ENCODE data around the gene ZNF618. TPM values are rescaled to one million over a fixed set of nuclear protein-coding genes. Genes with fewer than 3 reads are reported as not detected.
A peak's percentile ranks its signal among the peaks of the same experiment; 100 is the strongest.

The ZNF618 gene, protein sequence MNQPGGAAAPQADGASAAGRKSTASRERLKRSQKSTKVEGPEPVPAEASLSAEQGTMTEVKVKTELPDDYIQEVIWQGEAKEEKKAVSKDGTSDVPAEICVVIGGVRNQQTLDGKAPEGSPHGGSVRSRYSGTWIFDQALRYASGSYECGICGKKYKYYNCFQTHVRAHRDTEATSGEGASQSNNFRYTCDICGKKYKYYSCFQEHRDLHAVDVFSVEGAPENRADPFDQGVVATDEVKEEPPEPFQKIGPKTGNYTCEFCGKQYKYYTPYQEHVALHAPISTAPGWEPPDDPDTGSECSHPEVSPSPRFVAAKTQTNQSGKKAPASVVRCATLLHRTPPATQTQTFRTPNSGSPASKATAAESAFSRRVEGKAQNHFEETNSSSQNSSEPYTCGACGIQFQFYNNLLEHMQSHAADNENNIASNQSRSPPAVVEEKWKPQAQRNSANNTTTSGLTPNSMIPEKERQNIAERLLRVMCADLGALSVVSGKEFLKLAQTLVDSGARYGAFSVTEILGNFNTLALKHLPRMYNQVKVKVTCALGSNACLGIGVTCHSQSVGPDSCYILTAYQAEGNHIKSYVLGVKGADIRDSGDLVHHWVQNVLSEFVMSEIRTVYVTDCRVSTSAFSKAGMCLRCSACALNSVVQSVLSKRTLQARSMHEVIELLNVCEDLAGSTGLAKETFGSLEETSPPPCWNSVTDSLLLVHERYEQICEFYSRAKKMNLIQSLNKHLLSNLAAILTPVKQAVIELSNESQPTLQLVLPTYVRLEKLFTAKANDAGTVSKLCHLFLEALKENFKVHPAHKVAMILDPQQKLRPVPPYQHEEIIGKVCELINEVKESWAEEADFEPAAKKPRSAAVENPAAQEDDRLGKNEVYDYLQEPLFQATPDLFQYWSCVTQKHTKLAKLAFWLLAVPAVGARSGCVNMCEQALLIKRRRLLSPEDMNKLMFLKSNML
- 0.25 TPM in 2 replicates for total RNA-seq

DNA sequence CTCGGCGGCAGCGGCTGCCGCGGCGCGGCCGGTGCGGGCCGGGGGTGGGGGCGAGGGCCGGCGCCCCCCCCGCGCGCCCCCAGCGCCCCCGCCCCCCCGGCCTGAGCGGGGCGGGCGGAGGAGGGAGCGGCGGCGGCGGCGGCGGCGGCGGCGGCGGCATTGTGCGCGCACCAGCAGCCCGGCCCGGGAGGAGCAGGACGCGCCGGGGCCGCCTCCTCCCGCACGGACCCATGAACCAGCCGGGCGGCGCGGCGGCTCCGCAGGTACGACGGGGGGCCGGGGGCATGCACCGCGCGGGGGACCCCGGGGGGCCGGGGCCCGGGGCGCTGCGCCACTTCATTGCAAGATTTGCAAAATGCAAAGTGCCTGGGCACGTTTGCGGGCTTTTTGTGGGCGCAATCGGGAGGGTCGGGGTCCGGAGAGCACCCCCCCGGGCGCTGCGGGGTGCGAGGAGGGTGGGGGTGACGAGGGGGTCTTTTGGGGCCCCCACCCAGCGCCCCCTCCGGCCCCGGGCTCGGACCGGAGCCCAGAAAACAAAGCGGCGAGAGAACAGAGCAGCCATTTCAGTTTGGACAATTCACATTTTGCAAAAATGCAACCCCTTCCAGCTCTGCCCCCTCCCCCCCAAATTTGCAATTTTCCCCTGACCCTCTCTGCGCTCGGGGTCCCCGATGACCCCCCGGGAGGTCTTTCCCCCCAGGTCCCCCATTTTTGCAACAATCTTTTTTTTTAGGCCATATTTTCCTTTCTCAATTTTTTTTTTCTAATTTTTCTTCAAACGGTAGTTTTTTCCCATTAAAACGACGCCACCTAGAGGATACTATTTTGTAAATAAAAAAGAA, at the start of gene ZNF618:
Gene ZNF618, plus strand, starts transcription at position 159 of the 842 bp plus-strand sequence. Its CDS starts 72 bp downstream, at position 231.
- intact Hi-C loops (cut with micrococcal nuclease), result loop anchor here (2.0 kb wide), 1 partner anchor 70 kb away; no protein-coding TSS in a partner anchor
- H3K27me3 Mint-ChIP-seq (ENCODE audit: low read depth), result peaks cover 31% of the 10 kb centered on the region
- H3K4me1 Mint-ChIP-seq (ENCODE audit: low read depth), result peaks cover 4% of the 10 kb centered on the region
- peak within 1 kb of the TSS; percentile 56 for H3K27ac Mint-ChIP-seq
- DNase-seq (ENCODE audit: low spot score), result no peak
- peak within 1 kb of the TSS; percentile 90 for H3K4me3 Mint-ChIP-seq (ENCODE audit: low read depth)
- no peaks in the 10 kb centered on the region for H3K9me3 Mint-ChIP-seq
- peaks cover 3% of the 10 kb centered on the region for H3K36me3 Mint-ChIP-seq (ENCODE audit: low read depth)

DNA sequence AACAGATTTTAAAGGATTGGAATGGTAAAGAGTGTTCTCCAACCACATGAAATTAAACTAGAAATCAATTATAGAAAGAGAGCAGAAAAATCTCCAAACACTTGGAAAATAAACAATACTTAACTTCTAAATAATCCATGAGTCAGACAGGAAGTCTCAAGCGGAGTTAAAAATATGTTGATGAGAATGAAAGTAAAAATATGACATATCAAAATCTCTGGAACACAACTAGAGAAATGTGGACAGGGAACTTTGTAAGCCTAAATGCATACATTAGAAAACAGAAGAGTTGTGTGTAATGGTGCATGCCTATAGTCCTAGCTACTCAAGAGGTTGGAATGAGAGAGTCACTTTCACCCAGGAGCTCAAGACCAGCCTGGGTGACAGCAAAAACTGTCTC, 47.9 kb upstream of the ZNF618 start:
- Mint-ChIP-seq H3K36me3 (ENCODE audit: low read depth) (no peaks in the 10 kb centered on the region), H3K4me3 (ENCODE audit: low read depth) (no peak overlapping the region), H3K4me1 (ENCODE audit: low read depth) (peaks cover 6% of the 10 kb centered on the region), H3K27ac (no peak overlapping the region), H3K27me3 (ENCODE audit: low read depth) (peaks cover 4% of the 10 kb centered on the region), H3K9me3 (peaks cover 6% of the 10 kb centered on the region)
- intact Hi-C loops (cut with micrococcal nuclease), result no loop called here
- DNase-seq (ENCODE audit: low spot score), result no peak

DNA sequence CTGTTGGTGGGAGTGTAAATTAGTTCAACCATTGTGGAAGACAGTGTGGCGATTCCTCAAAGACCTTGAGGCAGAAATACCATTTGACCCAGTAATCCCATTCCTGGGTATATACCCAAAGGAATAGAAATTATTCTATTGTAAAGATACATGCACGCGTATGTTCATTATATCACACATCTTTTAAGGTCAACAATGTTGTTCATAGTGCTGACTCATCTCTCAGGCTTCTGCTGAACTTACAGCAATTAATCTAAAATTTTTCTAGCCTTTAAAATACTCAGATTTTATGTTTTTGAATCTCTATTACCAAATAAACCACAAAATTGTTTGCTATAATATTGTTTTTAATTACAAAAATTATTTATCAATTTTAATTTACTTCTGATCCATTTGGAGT, 38.8 kb upstream of the ZNF618 start:
- H3K27ac Mint-ChIP-seq, result no peak overlapping the region
- no peak for DNase-seq (ENCODE audit: low spot score)
- H3K36me3 Mint-ChIP-seq (ENCODE audit: low read depth), result no peaks in the 10 kb centered on the region
- no peaks in the 10 kb centered on the region for H3K4me1 Mint-ChIP-seq (ENCODE audit: low read depth)
- H3K9me3 Mint-ChIP-seq, result no peaks in the 10 kb centered on the region
- H3K4me3 Mint-ChIP-seq (ENCODE audit: low read depth), result no peak overlapping the region
- intact Hi-C loops (cut with micrococcal nuclease), result no loop called here
- peaks cover 4% of the 10 kb centered on the region for H3K27me3 Mint-ChIP-seq (ENCODE audit: low read depth)

DNA sequence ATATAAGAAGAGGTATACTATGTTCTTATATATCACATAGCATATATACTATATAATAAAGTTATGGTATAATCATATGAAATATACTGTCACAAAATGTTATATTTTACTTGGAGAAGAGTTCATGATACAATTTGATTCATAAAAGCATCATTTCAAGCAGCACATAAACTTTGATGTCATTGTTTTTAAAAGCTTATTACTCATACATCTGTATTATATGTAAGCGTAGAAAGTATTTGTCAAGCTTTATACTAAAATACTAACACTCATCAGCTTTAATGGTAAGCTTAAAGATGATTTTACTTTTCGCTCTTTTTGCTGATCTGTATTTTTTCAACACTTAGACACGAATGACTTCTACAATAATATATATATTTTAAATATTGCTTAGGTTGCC, 34.0 kb upstream of the ZNF618 start:
- intact Hi-C loops (cut with micrococcal nuclease), result no loop called here
- no peak for DNase-seq (ENCODE audit: low spot score)
- peaks cover 4% of the 10 kb centered on the region for H3K9me3 Mint-ChIP-seq
- no peaks in the 10 kb centered on the region for H3K4me1 Mint-ChIP-seq (ENCODE audit: low read depth)
- H3K27me3 Mint-ChIP-seq (ENCODE audit: low read depth), result no peaks in the 10 kb centered on the region
- H3K36me3 Mint-ChIP-seq (ENCODE audit: low read depth), result no peaks in the 10 kb centered on the region
- no peak overlapping the region for H3K27ac Mint-ChIP-seq
- no peak overlapping the region for H3K4me3 Mint-ChIP-seq (ENCODE audit: low read depth)

DNA sequence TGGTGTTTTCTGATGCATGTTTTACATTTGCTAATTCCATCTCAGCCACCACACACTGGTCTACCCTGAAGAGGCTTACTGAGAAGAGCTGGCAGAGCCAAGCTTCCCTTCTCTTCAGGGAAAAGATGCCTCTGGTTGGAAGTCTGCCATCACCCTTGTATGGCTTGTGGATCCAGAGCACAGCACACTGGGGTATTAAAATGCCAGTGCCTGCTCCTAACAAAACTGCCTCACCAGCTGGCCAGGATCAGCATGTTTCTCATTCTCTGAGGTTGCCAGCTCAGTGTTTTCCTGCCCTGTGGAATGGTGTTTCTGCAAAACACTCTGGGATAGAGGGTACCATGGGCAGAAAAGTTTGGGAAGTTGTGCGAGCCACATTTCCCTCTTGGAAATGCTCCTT, 31.6 kb upstream of the ZNF618 start:
- H3K27ac Mint-ChIP-seq, result no peak overlapping the region
- no peak for DNase-seq (ENCODE audit: low spot score)
- no peaks in the 10 kb centered on the region for H3K27me3 Mint-ChIP-seq (ENCODE audit: low read depth)
- H3K9me3 Mint-ChIP-seq, result peaks cover 4% of the 10 kb centered on the region
- no peaks in the 10 kb centered on the region for H3K4me1 Mint-ChIP-seq (ENCODE audit: low read depth)
- no peaks in the 10 kb centered on the region for H3K36me3 Mint-ChIP-seq (ENCODE audit: low read depth)
- intact Hi-C loops (cut with micrococcal nuclease), result no loop called here
- no peak overlapping the region for H3K4me3 Mint-ChIP-seq (ENCODE audit: low read depth)

DNA sequence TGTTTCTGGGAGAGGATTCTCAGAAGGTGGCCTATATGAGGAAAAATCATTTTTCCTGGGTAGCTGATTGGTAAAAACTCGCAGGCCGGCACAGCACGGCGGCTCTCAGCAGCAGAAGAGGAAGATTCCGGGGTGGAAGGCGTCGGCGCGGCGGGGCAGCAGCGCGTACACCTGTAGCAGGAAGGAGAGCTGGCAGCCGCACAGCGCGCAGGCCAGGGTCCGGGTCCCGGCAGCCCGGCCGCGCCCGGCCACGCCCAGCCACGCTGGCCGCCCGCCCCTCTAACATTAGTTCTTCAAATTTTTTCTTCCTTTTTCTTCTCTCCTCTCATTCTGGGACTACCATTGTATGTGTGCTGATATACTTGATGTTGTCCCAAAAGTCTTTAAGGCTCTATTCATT, 24.8 kb upstream of the ZNF618 start:
- H3K27ac Mint-ChIP-seq, result no peak overlapping the region
- no peak for DNase-seq (ENCODE audit: low spot score)
- intact Hi-C loops (cut with micrococcal nuclease), result no loop called here

DNA sequence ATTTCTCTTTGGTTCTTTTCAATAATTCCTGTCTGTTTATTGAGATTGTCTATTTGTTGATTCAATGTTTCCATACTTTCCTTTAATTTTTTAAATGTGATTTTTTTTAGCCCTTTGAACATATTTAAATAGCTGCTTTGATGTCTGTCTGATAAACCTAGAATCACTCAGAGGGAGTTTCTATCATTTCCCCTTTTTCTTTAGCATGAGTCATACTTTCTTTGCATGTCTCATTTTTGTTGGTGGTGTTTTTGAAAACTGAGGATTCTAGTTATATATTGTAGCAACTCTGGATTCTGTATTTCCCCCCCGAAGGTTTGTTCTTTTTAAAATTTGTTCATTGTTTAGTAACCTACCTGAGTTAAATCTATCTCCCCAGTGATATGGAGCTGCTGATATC, 24.2 kb upstream of the ZNF618 start:
- H3K4me3 Mint-ChIP-seq (ENCODE audit: low read depth), result no peak overlapping the region
- intact Hi-C loops (cut with micrococcal nuclease), result no loop called here
- H3K27ac Mint-ChIP-seq, result no peak overlapping the region
- H3K9me3 Mint-ChIP-seq, result peaks cover 9% of the 10 kb centered on the region
- H3K27me3 Mint-ChIP-seq (ENCODE audit: low read depth), result no peaks in the 10 kb centered on the region
- no peak for DNase-seq (ENCODE audit: low spot score)
- peaks cover 2% of the 10 kb centered on the region for H3K4me1 Mint-ChIP-seq (ENCODE audit: low read depth)
- no peaks in the 10 kb centered on the region for H3K36me3 Mint-ChIP-seq (ENCODE audit: low read depth)

More for the DNA sequence above, 24.8 kb upstream of the ZNF618 start:
- H3K27me3 Mint-ChIP-seq (ENCODE audit: low read depth), result no peaks in the 10 kb centered on the region
- no peak overlapping the region for H3K4me3 Mint-ChIP-seq (ENCODE audit: low read depth)
- H3K9me3 Mint-ChIP-seq, result peaks cover 9% of the 10 kb centered on the region
- H3K4me1 Mint-ChIP-seq (ENCODE audit: low read depth), result peaks cover 2% of the 10 kb centered on the region
- H3K36me3 Mint-ChIP-seq (ENCODE audit: low read depth), result no peaks in the 10 kb centered on the region

DNA sequence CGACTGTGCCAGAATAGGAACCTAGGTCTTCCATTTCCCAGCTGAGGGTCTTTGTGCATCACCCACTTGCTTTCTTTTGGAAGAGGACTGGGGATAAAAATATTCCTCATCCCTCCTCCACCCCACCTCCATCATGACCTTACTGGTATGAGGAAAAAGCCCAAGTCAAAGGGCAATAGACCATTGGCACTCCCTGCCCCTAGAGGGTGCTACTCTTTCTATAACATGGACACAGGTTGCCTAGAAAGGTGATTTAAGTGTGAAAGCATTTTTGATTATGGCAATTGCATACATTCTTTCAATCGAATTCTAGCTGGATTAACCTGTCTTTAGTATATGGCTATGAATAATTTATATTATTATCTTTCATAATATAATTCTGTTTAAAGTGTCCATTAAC, 22.8 kb upstream of the ZNF618 start:
- Mint-ChIP-seq H3K9me3 (peaks cover 9% of the 10 kb centered on the region), H3K27me3 (ENCODE audit: low read depth) (no peaks in the 10 kb centered on the region), H3K4me3 (ENCODE audit: low read depth) (no peak overlapping the region), H3K36me3 (ENCODE audit: low read depth) (no peaks in the 10 kb centered on the region), H3K4me1 (ENCODE audit: low read depth) (peaks cover 2% of the 10 kb centered on the region), H3K27ac (no peak overlapping the region)
- intact Hi-C loops (cut with micrococcal nuclease), result no loop called here
- DNase-seq (ENCODE audit: low spot score), result no peak

DNA sequence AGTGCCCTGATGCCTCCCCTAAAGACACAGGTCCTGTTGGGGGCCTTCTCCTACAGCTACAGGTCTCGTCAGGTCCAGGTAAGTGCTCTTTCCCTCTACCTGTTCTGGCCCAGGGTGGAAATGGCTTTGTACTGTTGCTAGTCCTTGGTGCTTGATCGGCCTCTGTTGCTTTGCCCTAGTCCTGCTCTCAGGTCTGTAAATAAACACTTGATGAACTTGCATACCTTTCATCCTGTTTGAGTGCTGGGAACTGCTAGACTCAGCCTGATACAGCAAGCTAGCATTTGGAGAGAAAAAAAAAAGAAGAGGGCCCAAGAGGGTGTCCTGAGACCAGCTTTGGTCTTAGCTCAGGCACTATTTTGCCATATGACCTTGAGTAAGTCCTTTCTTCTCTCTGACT, 21.8 kb upstream of the ZNF618 start:
- DNase-seq (ENCODE audit: low spot score), result no peak
- peaks cover 2% of the 10 kb centered on the region for H3K4me1 Mint-ChIP-seq (ENCODE audit: low read depth)
- no peaks in the 10 kb centered on the region for H3K27me3 Mint-ChIP-seq (ENCODE audit: low read depth)
- intact Hi-C loops (cut with micrococcal nuclease), result no loop called here
- no peak overlapping the region for H3K27ac Mint-ChIP-seq
- no peaks in the 10 kb centered on the region for H3K36me3 Mint-ChIP-seq (ENCODE audit: low read depth)
- peaks cover 9% of the 10 kb centered on the region for H3K9me3 Mint-ChIP-seq
- H3K4me3 Mint-ChIP-seq (ENCODE audit: low read depth), result no peak overlapping the region

DNA sequence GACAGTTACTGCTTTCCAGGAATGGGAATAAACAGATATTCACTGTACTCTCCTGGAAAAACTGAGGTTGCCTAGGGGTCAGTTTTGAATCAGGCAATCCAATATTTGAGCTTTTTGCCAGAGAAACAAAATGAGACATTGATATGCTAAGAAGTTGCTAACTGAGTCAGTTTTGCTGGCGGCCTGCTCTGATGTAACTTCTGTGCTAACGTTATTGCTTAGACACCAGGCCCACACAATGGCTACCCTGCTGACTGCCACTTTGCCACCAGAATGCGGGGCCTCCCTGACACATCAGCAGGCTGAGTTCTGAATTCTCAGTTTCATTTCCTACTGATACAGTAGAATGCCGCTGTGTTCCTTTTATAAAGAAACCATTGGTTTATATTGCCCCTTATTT, 18.2 kb upstream of the ZNF618 start:
- Mint-ChIP-seq H3K36me3 (ENCODE audit: low read depth) (no peaks in the 10 kb centered on the region), H3K4me3 (ENCODE audit: low read depth) (no peak overlapping the region), H3K27me3 (ENCODE audit: low read depth) (peaks cover 5% of the 10 kb centered on the region), H3K9me3 (no peaks in the 10 kb centered on the region), H3K27ac (no peak overlapping the region), H3K4me1 (ENCODE audit: low read depth) (no peaks in the 10 kb centered on the region)
- DNase-seq (ENCODE audit: low spot score), result no peak
- intact Hi-C loops (cut with micrococcal nuclease), result no loop called here

DNA sequence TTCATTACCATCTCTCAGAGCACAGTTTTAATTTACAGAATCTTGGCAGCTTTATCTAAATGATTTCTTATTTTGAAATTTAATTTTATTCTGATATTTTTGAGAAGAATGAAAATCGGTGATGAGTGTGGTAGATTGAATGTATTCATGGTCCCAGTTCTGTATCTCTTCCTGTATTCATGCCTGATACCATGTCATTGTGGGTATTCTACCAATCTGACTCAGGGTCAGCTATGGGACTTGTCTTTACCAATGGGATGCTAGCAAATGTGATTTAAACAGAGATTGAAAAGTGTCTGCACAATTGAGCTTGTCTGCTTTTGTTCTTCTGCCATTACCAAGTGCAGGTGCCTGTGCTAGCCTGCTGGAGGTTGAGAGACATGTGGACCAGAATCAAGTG, 17.8 kb upstream of the ZNF618 start:
- intact Hi-C loops (cut with micrococcal nuclease), result no loop called here
- Mint-ChIP-seq H3K36me3 (ENCODE audit: low read depth) (no peaks in the 10 kb centered on the region), H3K4me3 (ENCODE audit: low read depth) (no peak overlapping the region), H3K4me1 (ENCODE audit: low read depth) (no peaks in the 10 kb centered on the region), H3K27me3 (ENCODE audit: low read depth) (peaks cover 5% of the 10 kb centered on the region), H3K27ac (no peak overlapping the region), H3K9me3 (no peaks in the 10 kb centered on the region)
- DNase-seq (ENCODE audit: low spot score), result no peak

DNA sequence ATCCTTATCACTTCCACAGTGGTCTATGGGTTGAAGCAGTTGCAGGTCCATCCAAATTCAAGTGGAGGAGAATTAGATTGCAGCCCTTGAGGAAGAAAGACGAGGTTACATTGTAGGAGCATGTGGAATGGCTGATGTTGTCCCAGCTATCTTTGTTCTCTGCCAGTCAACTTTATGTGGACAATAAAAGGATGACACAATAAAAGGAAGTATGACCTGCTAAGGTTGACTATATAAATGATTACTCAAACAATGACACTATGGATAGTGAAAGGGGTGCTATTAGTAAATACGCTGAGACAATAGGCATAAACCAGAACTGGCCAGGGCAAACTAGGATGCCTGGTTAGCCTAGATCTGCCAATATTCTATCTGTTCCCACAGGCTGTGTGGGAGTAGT, 12.8 kb upstream of the ZNF618 start:
- H3K36me3 Mint-ChIP-seq (ENCODE audit: low read depth), result no peaks in the 10 kb centered on the region
- no peak overlapping the region for H3K27ac Mint-ChIP-seq
- peaks cover 8% of the 10 kb centered on the region for H3K27me3 Mint-ChIP-seq (ENCODE audit: low read depth)
- H3K4me1 Mint-ChIP-seq (ENCODE audit: low read depth), result no peaks in the 10 kb centered on the region
- H3K4me3 Mint-ChIP-seq (ENCODE audit: low read depth), result no peak overlapping the region
- intact Hi-C loops (cut with micrococcal nuclease), result no loop called here
- H3K9me3 Mint-ChIP-seq, result no peaks in the 10 kb centered on the region
- no peak for DNase-seq (ENCODE audit: low spot score)

Measured in activated T-helper 2 cell treated with anti-CD3 and anti-CD28 coated beads, Interferon-gamma antibody, Interleukin-2, Interleukin-4, amounts not matched to agents 10 μg/mL and 5 μg/mL and 100 μg/mL, durations not matched to agents 14 hours and 24 hours and 36 hours (primary cell).